BLaER1 (cell line): ENCODE measurements around the gene THYN1.
"Not testable (repeated sequence)": the region's sequence is repeated elsewhere in the genome, so short reads cannot be mapped to it uniquely, and the experiment has no call there.

Experiments used
- H3K27ac ChIP-seq: shearing (Covaris generic); formaldehyde crosslinking; 2 replicates; pipeline ENCODE4 v1.8.1; 2022
- H3K27me3 ChIP-seq: shearing (Covaris generic); formaldehyde crosslinking; 2 replicates; pipeline ENCODE4 v1.8.1; 2022
- H3K36me3 ChIP-seq: shearing (Covaris generic); formaldehyde crosslinking; 2 replicates; pipeline ENCODE4 v1.8.1; 2022
- H3K4me1 ChIP-seq: shearing (Covaris generic); formaldehyde crosslinking; 2 replicates; pipeline ENCODE4 v1.8.1; 2022
- H3K4me2 ChIP-seq: shearing (Covaris generic); formaldehyde crosslinking; 2 replicates; pipeline ENCODE4 v1.8.1; 2022
- H3K4me3 ChIP-seq: shearing (Covaris generic); formaldehyde crosslinking; 2 replicates; pipeline ENCODE4 v1.8.1; 2022
- H3K9ac ChIP-seq: shearing (Covaris generic); formaldehyde crosslinking; 2 replicates; pipeline ENCODE4 v1.8.1; 2022
- H3K9me3 ChIP-seq: shearing (Covaris generic); formaldehyde crosslinking; 2 replicates; pipeline ENCODE4 v1.8.1; 2022
- H4K20me1 ChIP-seq: shearing (Covaris generic); formaldehyde crosslinking; 2 replicates; pipeline ENCODE4 v1.8.1; 2022
- Cebpa-rat ChIP-seq: shearing (Covaris generic); IDR thresholded peaks from 2 replicates; pipeline ENCODE4 v1.8.1; 2022

The THYN1 gene

DNA sequence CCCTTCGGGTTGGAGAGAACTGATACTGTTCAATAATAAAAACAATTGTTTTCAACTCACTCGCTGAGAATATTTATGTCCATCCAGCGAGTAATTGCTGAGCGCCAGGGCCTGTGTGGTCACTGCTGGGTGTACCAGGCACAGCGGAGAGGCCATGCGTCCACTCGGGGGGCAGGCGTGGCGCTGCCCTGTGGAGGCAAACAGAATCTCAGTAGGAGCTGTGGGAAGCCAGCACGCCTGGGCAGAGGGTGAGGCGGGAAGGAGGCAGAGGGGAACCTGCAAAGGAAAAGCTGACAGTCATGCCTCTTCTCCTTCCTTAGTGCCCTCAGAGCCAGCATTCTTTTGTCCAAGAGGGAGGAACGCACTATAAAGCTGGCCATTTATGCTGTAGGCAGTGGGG lies 34.4 kb upstream of the THYN1 start:
- no peaks in the 10 kb centered on the region for H3K36me3 ChIP-seq
- no peak overlapping the region for H3K27ac ChIP-seq
- H3K9ac ChIP-seq: no peak overlapping the region
- no peak overlapping the region for H3K4me3 ChIP-seq
- no peaks in the 10 kb centered on the region for H4K20me1 ChIP-seq
- no peaks in the 10 kb centered on the region for H3K9me3 ChIP-seq
- H3K27me3 ChIP-seq: no peaks in the 10 kb centered on the region
- TF ChIP-seq Cebpa-rat: no peak
- no peak overlapping the region for H3K4me2 ChIP-seq
- H3K4me1 ChIP-seq: peaks cover 13% of the 10 kb centered on the region; the same call in 1 of the 2 replicates

DNA sequence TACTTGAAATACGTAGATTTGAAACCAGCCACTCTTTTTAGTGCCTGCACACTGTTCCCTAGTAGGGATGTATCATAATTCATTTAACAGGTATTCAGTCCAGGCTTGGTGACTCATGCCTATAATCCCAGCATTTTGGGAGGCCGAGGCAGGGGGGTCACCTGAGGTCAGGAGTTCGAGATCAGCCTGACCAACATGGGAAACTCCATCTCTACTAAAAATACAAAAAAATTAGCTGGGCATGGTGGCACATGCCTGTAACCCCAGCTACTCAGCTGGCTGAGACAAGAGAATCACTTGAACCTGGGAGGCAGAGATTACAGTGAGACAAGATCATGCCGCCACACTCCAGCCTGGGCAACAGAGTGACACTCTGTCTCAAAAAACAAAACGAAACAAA lies 31.2 kb upstream of the THYN1 start:
- H3K4me3 ChIP-seq, H3K27ac ChIP-seq, H4K20me1 ChIP-seq, H3K27me3 ChIP-seq, H3K4me1 ChIP-seq, H3K4me2 ChIP-seq, H3K9me3 ChIP-seq, H3K36me3 ChIP-seq, H3K9ac ChIP-seq: not testable (repeated sequence)

DNA sequence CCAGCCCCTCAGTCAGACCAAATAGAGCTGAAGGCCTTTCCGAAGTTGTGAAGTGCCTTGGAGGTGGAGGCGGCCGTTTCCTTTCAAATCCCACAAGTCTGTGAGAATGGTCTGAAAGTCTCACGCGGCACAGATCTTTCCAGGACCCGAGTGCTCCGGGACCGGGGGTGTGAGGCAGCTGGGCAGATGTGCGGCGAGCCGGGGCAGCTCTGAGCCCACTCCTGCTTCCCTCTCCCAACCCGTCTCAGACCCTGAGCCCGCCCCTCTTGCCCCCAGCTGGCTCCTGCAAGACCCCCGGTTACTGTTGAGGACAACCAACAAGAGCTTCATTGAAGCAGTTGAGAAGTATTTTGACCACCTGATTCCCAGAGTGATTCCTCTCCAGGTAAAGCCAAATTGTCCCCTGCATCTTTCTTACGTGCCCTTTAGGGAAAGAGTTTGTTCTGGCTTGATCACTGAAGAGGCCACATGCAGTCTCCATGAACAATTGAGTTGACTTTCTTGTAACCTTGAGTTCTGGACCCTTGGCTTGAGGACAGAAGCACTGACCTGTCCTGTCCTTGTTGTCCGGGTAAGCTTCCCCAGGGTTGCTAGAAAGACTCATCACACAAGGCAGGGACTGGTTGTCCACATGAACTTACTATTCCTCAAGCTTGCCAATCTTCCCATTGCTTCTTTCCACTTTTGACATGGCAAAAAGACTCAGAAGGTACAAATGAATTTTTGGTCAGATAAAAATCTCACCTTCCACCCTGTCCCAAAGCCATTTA lies 30.5 kb upstream of the THYN1 start:
- H3K9ac ChIP-seq: no peak overlapping the region
- no peak overlapping the region for H3K4me3 ChIP-seq
- no peak overlapping the region for H3K27ac ChIP-seq
- peaks cover 1% of the 10 kb centered on the region; the same call in 1 of the 2 replicates for H3K9me3 ChIP-seq
- no peaks in the 10 kb centered on the region for H3K36me3 ChIP-seq
- TF ChIP-seq Cebpa-rat: no peak
- peaks cover 10% of the 10 kb centered on the region for H3K27me3 ChIP-seq
- H3K4me2 ChIP-seq: no peak overlapping the region
- H3K4me1 ChIP-seq: no peaks in the 10 kb centered on the region
- H4K20me1 ChIP-seq: no peaks in the 10 kb centered on the region; the same call in 1 of the 2 replicates

DNA sequence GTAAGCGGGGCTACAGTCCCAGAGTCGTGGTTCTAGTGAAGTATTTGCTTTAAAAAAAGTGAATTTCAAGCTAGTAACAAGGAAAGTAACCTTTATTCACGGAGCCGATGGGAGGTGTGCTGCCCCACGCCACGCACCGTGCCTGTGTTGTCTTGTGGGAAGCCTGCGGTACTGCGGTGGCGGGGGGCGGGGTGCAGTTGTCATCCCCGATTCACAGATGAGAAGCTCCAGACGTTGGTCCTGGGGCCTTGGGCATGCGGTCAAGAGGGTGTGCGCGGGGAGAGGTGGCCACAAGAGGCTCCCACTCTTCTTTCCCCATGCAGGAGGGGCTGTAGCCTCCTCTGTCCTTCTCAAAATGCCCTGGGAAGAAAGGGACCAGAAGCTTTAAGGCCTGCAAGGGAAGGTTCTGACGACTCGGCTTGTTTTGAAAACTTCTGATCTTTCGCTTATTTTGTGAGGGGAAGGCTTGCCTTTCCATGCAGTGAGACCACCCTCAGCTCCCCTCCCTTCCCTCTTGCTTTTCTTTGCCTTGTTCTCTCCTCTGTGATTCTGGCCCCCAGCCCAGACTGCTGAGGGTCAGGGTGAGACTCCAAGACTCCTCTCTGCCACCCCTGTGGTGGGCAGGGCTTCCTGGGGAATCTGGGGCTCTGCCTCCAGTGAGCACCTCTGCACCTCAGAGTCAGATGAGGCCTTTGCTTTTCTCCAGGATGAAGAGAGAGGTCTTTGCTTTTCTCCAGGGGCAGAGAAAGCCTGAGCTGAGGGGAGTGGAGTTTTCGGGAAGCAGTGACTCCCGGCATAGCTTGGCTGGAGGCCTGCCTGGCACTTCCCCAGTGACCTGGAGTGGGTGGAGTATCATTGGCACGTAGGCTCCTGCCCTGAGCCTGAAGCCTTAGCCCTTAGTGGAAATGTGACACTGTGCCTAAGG lies 29.2 kb upstream of the THYN1 start:
- Histone ChIP-seq H3K27me3 (peaks cover 22% of the 10 kb centered on the region), H3K36me3 (no peaks in the 10 kb centered on the region), H3K4me1 (peaks cover 9% of the 10 kb centered on the region), H3K4me3 (no peak overlapping the region), H3K9me3 (peaks cover 7% of the 10 kb centered on the region), H3K9ac (no peak overlapping the region), H4K20me1 (peaks cover 10% of the 10 kb centered on the region), H3K4me2 (no peak overlapping the region), H3K27ac (no peak overlapping the region)
- no peak for TF ChIP-seq Cebpa-rat

DNA sequence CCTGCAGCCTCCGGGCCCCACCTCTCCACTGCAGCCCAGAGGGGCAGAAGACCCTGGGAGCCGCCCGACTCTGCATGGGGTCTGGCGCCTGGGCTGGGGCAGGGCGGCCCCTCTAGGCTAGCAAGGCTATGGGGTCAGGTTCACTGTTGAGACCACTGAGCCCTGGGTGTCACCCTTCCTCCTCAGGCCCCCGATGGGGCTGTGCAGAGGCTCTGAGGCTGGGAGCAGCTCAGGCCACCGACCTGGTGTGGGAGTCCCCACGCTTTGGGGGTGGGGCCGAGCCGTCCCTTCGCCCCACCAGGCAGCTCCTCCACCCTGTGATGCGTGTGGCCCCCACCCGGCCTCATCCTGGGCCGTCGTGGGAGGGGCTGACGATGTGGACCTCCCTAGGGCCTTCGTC lies 28.5 kb upstream of the THYN1 start:
- H3K9ac ChIP-seq, H3K9me3 ChIP-seq, H3K27ac ChIP-seq, H3K4me3 ChIP-seq, H3K36me3 ChIP-seq, H3K4me2 ChIP-seq: not testable (repeated sequence)
- Histone ChIP-seq H3K27me3 (peaks cover 30% of the 10 kb centered on the region), H4K20me1 (peaks cover 18% of the 10 kb centered on the region), H3K4me1 (peaks cover 16% of the 10 kb centered on the region)

DNA sequence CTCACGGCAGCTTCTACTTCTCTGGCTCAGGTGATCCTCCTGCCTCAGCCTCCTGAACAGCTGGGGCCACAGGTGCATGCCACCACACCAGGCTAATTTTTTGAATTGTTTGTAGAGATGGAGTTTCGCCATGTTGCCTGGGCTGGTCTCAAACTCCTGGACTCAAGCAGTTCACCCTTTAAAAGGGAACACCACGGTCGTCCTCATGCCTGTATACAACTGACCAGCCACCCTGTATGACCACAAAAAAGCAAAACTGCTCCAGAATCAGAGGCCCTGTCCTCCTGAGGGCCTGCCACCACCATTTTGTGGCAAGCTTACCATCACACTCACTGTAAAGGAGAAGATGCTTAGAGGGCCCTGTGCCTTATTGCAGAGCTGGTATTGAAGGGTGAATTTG lies 25.2 kb upstream of the THYN1 start:
- Histone ChIP-seq H3K36me3 (no peaks in the 10 kb centered on the region), H3K27me3 (peaks cover 63% of the 10 kb centered on the region), H4K20me1 (peaks cover 46% of the 10 kb centered on the region), H3K4me2 (no peak overlapping the region), H3K4me3 (no peak overlapping the region), H3K27ac (no peak overlapping the region), H3K4me1 (peaks cover 32% of the 10 kb centered on the region), H3K9ac (no peak overlapping the region), H3K9me3 (peaks cover 7% of the 10 kb centered on the region)
- no peak for TF ChIP-seq Cebpa-rat

DNA sequence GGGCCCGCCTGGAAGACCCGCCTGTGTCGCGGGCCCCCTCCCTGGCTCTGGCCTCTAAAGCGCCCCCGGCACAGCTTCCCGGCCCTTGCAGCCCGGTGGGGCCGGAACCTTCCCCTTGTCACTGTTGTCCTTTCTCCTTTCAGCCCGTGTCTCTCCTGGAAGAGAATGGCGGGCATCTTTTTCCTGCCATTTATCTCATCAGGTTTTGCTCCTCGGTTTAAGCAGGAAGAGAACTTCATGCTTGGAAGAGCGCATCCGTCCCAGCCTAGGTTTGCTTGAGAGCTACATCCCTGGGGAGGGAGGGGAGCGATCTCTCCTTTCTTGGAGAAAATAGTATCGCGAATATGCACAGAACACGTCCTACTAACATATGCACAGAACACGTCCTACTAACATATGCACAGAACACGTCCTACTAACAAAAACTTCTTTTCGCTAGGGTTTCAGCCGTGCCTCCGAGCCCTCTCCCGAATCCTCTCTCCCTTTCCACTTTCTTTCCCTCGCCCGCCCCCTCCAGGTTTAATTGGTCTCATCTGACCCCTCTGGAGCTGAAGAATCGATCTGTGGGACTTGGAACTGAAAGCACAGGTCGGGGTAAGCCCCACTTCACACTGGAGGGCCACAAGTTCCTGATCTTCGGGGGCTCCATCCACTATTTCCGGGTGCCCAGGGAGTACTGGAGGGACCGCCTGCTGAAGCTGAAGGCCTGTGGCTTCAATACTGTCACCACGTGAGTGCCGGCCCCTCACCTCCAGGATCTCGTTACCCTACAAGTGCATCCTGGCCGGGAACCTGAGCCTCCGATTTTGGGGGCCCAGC lies 24.2 kb upstream of the THYN1 start:
- Histone ChIP-seq H3K27ac (no peak overlapping the region), H3K9ac (no peak overlapping the region), H3K4me1 (peaks cover 40% of the 10 kb centered on the region), H4K20me1 (peaks cover 54% of the 10 kb centered on the region), H3K36me3 (no peaks in the 10 kb centered on the region), H3K27me3 (peaks cover 72% of the 10 kb centered on the region), H3K4me2 (peak overlapping the region; percentile 93), H3K4me3 (peak overlapping the region; percentile 67), H3K9me3 (peaks cover 7% of the 10 kb centered on the region)
- TF ChIP-seq Cebpa-rat: no peak

DNA sequence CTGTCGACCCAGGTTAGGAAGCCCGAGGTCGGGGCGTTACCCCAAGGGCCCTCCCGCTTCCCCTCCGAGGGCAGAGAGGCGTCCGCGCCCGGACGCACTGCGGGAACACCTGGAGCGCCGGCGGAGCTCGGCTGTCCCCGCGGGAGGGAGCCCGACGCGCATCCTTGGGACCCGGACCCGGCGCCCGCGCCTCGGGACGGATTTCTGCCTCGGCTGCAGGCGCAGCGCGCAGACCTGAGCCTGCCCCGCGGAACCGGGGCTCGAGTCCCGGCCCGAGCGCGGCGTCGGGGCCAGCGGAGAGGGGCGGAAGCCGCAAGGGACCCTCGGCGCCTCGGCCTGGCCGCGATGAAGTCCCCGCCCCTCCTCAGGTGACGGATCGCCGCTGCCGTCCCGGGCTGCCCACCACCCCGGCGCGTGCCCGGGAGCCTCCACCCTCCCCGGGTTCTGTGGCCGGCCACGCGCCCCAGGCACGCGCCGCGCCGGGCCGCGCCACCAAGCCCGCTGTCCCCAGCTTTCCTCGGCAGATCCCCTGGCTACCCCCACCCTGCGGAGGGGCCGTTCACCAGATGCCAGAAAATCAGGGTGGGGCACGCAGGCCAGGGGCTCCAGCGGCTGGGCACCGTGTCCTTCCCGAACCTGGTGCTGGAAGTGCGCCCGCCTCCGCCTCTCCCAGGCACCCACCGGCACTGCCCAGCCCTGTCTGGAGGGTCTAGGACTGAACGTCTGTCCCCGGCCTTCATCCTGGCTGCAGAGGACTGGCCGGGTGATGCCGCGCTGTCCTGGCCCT lies 23.4 kb upstream of the THYN1 start:
- Histone ChIP-seq H3K9ac (no peak overlapping the region), H3K27me3 (peaks cover 80% of the 10 kb centered on the region), H3K4me3 (peak overlapping the region; percentile 67)

More for the DNA sequence above, 23.4 kb upstream of the THYN1 start:
- TF ChIP-seq Cebpa-rat: no peak
- H3K27ac ChIP-seq: no peak overlapping the region
- peaks cover 54% of the 10 kb centered on the region for H4K20me1 ChIP-seq
- peaks cover 7% of the 10 kb centered on the region for H3K9me3 ChIP-seq
- peaks cover 40% of the 10 kb centered on the region for H3K4me1 ChIP-seq
- H3K4me2 ChIP-seq: peak overlapping the region; percentile 93
- no peaks in the 10 kb centered on the region for H3K36me3 ChIP-seq
